Endothelial cell of umbilical vein (primary cell): ENCODE results near the gene MLF1.

Experiments used
- CTCF ChIP-seq, 2 donors: IDR thresholded peaks; 1 replicate in 1 of 2; 2 replicates in 1 of 2; pipeline ENCODE4 v1.5.1; 2011; ENCODE audit warnings: low read length in 2 of 2, mild to moderate bottlenecking in 2 of 2, moderate library complexity in 2 of 2, control low read depth in 1 of 2, inconsistent platforms in 1 of 2, low read depth in 1 of 2; ENCODE audit not compliant: insufficient read depth in 1 of 2; ENCODE audit errors: extremely low read depth in 1 of 2
- EZH2 ChIP-seq: IDR thresholded peaks from 2 replicates; pipeline ENCODE4 v1.6.1; 2012; ENCODE audit warnings: borderline replicate concordance, low read depth, mild to moderate bottlenecking, moderate library complexity, low read length, inconsistent platforms; ENCODE audit not compliant: severe bottlenecking
- MAX ChIP-seq: IDR thresholded peaks from 2 replicates; pipeline ENCODE4 v1.6.1; 2011; ENCODE audit not compliant: insufficient read depth, insufficient read length
- POLR2A ChIP-seq: IDR thresholded peaks from 2 replicates; pipeline ENCODE4 v1.6.1; 2012; ENCODE audit warnings: low read depth, mild to moderate bottlenecking, control low read depth, low read length

GRCh38 chr3:158562674-158563073 is 8.3 kb upstream of the MLF1 start:
- no peak for TF ChIP-seq EZH2
- no peak for TF ChIP-seq CTCF (IDR thresholded peaks at IDR 0.05; ENCODE audit: extremely low read depth in 1 of 2, insufficient read depth in 1 of 2, low read depth in 1 of 2, low read length in 2 of 2)
- no peak for TF ChIP-seq MAX
- TF ChIP-seq POLR2A: no peak
